Putamen (tissue), 1 donor: ENCODE data around the gene SHROOM2.
A peak's percentile ranks its signal among the peaks of the same experiment; 100 is the strongest.

ENCODE experiments used
- DNase-seq: peaks from one replicate; pipeline ENCODE4 v3.0.0-alpha.2; 2016; ENCODE audit warnings: low spot score

The SHROOM2 gene

DNA sequence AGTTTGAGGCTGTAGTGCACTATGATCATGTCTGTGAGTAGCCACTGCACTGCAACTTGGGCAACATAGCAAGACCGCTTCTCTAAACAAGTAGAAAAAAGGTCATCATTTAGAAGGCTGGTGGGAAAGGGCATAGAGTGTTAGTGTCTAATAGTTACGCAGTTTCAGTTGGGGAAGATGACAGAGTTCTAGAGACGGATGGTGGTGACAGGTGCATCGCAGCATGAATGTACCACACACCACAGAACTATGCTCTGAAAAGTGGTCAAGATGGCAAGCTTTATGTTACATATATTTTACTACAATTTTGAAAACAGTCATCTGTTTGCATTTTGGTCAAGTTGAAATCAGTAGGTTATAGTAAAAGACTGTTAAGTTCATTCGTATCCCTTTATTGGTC lies 157.2 kb downstream of the SHROOM2 start:
- DNase-seq, result no peak

DNA sequence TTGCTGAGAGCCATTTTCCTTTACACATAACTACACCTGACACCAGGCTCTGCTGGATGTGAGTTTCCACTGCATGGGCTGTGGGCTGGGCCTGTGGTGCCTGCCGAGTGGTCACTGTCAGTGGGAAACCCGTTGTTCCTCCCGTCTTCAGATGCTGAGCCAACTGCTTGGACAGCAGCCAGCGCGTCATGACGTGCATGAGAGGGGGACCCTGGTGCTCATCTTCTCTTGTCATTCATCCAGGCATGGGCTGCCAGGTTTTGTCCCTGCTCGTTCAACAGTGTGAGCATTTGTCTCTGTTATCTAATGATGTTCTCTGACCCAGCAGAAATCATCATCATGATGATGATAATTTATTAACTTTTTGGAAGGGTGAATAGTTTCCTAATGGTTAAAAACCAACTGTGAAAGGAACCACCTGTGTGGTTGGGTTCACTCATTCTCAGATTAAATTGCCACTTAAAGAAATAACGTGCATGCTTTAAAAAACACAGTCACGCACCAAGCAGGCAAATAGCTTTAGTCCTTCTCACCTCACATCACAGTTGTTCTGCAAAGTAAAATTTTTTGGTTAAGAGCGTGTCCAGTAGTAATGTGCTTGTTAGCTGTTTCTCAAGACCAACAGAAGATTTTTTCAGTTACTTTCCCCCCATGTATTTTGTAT lies 161.0 kb downstream of the SHROOM2 start:
- no peak for DNase-seq

DNA sequence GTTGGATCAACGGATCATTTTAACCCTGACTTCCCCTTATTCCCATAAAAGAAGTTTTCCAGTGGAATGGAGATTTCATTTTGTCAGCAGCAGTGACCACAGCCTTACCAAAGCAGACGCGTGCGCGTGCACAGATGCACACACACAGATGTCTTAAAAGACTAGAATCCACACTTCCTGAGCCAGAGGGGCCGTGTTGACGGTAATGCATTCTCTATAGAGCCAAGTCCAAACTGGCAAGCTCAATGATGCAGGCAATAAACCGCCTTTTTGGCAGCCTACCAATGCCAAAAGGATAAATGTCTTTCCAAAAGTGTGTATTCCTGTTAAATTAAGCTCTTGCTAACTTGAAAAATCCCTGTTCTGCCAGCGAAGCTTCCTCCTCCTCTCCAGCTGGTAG lies 162.2 kb downstream of the SHROOM2 start:
- DNase-seq, result no peak

DNA sequence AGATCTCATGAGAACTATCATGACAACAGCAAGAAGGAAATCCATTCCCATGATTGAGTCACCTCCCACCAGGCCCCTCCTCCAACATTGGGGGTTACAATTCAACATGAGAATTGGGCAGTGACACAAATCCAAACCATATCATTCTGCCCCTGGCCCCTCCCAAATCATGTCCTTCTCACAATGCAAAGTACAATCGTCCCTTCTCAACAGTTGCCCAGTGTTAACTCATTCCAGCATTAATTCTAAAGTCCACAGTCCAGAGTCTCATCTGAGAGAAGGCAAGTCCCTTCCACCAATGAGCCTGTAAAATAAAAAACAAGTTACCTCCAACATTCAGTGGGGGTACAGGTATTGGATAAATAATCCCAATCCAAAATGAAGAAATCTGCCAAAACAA lies 166.1 kb downstream of the SHROOM2 start:
- no peak for DNase-seq

DNA sequence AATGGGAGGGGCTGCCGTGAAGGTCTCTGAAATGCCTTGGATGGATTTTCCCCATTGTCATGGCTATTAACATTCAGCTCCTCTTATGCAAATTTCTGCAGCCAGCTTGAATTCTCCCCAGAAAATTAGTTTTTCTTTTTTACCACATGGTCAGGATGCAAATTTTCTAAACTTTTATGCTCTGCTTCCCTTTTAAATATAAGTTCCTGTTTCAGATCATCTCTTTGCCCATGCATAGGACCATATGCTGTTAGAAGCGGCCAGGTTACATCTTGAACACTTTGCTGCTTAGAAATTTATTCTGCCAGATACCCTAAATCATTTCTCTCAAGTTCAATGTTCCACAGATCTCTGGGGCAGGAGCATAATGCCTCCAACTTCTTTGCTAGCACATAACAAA lies 167.2 kb downstream of the SHROOM2 start:
- DNase-seq, result no peak

DNA sequence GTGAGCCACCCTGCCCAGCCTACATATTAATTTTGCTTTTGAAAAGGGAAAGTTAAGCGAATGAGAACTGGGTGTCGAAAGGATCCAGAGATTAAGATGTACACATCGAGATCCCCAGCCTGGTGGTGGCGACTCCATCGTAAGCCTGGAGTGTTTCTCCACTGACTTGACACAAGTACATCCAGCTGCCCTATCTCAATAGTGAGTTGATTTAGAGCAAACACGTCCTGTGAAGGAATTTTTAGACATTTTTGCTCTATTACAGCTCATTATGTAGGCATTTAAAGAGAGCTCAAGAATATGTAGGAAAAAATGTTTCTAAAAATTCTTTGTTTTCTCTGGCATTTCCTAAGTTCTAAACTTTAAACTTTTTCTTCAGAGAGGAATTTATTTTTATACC lies 169.3 kb downstream of the SHROOM2 start:
- DNase-seq, result no peak

DNA sequence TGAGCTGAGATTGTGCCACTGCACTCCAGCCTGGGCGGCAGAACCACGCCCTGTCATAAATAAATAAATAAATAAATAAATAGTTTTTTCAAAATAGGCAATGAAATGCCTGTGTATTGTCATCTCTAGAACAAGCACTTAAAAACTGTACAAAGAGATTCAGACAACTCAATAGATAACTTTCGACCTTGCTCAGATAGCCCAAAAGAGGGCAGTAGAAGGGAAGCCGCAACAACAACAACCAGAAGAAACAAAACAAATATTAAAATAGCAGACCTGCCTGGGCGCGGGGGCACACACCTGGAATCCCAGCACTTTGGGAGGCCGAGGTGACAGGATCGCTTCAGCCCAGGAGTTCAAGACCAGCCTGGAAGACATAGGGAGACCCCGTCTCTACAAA lies 171.5 kb downstream of the SHROOM2 start:
- no peak for DNase-seq

DNA sequence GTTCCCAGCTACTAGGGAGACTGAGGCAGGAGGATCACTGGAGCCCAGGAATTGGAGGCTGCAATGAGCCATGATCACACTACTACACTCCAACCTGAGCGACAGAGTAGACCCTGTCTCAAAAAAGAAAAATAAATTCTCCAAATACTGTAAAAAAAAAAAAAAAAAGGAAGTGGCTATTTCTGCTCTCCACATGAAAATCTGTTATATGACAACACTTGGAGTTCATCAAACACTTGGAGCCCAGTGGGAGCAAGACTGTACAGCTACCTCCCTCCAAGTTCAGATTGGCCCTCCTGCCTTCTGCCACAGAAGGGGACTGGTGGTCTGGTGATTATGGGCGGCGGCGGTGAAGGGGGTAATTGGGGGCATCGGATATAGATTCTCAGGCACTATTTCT lies 172.0 kb downstream of the SHROOM2 start:
- DNase-seq, result no peak

DNA sequence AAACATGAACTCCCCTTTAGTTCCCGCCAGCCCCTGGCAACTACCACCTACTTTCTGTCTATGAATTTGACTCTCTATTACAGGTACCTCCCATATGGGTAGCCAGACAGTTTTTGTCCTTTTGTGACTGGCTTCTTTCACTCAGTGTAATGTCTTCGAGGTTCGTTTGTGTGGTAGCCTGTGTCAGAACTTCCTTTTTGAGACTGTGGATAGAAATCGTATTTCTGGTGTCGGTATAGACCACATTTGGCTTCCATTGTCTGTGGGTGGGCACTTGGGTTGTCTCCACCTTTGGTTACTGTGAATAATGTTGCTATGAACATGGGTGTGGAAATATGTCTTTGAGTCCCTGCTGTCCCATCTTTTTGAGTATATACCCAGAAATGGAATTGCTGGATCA lies 175.5 kb downstream of the SHROOM2 start:
- DNase-seq, result no peak

DNA sequence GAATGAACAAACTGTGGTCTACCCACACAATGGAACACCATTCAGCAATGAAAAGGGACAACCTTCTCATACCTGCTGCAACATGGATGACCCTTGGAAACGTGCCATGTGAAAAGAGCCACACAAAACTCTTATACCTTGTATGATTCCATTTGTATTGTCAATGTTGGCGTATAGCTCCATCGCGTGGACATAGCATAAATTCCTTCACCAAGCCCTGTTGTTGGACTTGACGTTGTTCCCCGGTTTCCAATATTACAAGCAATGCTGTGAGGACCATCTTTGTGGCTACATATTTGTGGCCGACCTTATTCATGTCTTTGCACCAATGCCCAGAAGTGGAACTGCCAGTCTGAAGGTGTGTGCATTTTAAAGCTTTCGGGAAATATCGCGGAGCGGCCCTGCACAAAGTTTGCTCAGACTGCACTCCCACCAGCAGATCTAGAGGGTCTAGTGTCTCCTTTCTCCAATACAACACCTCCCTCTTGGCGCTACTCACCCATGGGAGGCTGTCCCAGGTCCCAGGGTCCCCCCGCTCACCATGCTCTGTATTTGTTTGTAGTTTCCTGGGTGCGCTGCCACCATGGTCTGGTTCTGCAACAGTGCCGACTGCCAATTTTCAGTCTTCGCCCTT lies 180.7 kb downstream of the SHROOM2 start, which contains the start of gene CLDN34:
CLDN34 (plus strand) TSS at position 584 of the 634 bp plus-strand sequence; CDS start at position 584, 0 bp downstream.
- no peak for DNase-seq

DNA sequence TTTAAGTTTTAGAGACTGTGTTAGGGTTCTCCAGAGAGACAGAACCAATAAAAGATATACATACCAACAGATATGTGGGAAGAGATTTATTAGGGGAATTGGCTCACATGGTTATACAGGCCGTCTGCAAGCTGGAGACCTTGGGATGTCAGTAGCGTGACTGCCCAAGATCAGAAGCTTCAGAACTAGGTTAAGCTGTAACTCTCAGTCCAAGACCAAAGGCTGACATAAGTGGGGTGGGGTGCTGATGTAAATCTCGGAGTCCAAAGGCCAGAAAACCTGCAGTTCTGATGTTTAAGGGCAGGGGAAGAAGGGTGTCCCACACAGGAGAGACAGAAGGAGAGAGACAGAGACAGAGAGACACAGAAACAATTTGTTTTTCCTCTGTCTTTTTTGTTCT lies 191.4 kb downstream of the SHROOM2 start:
- DNase-seq, result no peak

DNA sequence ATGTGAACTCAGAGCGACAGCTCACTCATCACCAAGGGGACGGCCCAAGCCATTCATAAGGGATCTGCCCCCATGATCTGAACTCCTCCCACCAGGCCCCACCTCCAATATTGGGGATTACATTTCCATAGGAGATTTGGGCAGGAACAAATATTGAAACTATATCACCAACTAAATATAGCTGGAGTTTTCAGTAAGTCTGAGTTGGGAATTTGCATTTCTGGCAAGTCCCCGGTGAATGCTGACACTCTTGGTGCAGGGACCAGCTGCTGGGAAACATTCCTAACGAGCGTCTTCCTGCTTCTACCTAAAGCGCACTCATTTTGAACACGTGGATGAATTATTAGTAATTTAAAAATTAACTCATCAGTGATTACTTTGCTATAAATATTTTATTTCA lies 194.2 kb downstream of the SHROOM2 start:
- no peak for DNase-seq

DNA sequence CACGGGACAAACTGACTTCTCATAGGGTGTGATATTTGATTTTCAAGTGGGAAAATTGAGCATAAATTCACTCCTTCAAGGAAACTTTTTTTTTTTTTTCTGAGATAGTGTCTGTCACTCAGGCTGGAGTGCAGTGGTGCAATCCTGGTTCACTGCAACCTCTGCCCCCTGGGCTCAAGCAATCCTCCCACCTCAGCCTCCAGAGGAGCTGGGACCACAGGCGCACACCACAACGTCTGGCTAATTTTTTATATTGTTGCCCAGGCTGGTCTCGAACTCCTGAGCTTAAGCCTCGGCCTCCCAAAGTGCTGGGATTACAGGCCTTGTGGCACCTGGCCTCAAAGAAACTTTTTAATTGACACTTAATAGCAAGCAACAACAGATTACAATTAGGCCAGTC lies 194.7 kb downstream of the SHROOM2 start:
- DNase-seq, result no peak

DNA sequence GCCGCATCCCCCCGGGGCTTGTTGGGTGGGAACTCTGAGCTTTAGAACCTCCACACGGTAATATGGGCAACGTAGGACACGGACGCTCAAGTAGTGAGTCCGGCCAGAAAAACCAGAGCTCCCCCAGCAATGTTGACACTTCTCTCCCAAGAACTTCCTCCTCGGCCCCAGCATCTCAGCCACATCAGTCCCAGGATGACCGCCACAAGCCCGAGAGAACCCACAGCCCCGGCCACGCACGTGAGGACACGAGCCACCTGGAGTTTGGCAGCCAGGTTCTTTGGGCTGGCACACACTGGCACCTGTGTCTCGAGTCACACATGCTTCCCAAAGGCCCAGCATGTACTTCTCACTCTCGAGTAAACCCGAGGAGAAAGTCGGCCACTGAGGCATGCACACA lies 197.2 kb downstream of the SHROOM2 start:
- no peak for DNase-seq

DNA sequence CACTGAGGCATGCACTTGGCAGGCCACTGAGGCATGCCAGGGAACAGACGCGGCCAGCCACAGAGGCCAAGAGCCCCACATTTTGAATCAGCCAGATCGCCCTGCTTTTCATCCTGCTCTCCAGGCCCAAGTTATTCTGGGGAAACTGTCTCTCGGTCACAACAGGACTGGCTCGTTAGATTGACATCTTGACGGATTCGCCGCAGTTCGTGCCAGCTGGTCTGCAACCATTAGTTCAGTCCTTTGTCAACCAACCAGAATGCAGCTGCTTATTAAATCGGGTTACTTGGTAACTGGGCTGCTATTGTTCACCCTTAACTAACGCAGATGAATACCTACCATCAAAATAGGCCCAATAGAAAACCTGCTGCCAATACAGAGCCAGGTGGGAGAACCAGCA lies 197.6 kb downstream of the SHROOM2 start:
- no peak for DNase-seq

DNA sequence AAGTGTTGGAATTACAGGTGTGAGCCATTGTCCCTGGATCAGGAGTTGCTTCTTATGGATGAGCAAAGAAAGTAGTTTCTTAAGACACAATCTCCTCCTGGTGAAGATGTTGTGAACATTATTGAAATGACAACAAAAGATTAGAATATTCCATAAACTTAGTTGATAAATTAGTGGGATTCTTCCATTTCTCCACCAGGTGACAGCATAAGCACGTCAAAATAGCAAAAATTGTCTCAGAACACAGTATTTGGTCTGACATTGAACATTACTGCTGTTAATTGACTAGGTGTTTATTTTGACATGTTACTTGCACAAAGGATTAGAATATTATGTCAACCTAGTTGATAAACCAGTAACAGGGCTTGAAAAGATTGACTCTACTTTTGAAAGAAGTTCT lies 202.5 kb downstream of the SHROOM2 start:
- DNase-seq, result no peak

DNA sequence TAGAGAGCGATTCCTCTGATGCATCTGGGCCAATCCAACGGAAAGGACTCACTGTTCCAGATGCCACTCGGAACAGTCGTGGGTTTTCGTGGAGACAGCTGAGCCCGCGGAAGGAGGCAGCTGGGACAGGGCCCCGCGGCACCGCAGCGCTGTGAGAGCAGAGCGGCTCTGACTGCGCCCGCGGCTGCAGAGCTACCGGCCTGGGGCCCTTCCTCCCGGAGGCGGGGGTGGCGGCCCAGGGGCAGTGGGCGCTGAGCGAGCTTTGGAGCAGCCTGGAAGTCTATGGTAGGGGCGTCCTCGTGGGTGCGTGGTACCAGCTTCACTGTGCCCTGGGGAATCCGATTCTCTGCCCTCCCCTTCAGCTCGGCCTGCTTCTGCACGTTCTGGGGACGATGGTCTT lies 205.8 kb downstream of the SHROOM2 start:
- DNase-seq, result no peak

DNA sequence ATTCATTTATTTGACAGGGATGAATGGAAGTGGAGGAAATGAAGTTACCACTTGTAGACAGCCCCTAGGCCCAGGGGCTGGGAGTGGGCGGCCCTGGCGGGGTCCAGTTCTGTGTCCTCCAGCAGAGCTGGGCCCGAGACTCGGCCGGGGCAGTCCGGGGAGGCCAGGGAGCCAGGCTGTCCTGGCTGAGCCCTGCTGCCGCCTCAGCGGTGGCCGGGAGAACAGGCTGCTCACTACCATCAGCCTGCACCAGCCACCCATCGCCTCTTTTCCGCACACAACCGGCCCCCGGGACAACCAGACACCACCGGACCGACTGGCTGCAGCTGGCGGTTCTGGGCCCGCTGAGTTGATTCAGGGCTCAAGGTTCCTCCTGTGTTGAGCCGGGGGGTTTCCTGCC lies 206.5 kb downstream of the SHROOM2 start:
- no peak for DNase-seq

DNA sequence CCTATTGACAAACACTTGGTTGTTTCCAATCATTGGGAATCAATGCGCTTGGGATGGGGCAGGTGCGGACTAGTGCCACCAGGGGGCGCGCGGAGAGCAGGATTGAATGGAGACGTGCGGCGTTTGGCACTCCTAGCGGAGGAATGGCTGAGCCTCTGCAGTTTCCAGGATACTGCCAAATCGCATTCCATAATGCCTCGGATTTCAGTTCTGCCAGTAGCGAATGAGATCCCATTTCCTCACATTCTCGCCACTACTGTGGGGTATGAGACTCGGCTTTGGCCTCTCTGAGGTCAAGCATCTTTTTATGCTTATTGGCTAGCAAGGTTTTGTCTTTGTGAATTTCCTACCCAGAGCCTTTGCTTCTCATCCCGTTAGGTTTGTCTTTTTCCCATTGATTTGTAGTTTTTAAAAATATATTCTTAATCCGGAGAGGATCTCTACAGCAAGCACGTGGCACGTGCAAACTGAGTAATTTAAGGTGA lies 209.7 kb downstream of the SHROOM2 start:
- DNase-seq, result peak; percentile 71

DNA sequence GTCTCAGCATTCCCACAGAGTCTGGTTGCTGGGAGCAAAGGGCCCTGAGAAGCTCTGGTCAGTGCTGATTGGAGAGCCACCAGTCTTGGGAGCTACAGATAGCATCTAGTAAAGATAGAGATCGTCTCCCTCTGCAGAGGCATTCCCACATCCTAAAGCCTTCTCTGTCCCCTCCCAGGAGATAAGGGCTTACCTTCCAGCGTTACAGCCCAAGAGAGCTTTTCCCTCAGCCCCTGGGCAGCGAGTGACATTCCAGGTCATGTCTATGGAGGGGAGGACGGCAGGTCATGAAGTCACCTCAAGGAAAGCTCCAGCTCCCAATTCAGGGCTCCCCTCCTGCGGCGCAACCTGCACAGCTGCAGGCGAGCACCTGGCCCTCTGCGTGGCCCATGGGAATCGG lies 210.8 kb downstream of the SHROOM2 start:
- no peak for DNase-seq

DNA sequence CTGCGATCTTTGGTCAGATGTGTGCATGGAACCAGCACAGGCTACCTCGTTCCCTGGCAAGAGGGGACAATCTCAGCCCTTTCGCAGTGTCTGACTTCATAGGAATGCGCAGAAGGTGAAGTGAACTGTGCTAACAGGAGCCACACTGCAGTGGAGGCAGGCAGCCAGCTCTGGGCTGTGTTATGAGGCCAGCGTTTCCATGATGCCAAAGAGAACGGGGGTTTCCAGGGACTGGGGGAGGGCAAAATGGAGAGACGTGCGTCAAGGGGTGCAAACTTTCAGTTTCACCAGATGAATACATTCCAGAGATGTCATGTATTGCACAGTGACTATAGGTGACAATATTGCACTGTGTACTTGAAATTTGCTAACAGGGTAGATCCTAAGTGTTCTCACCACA lies 211.3 kb downstream of the SHROOM2 start:
- DNase-seq, result no peak
